GM19324 (cell line): ENCODE data around the gene GRID1.

ENCODE experiments used
- ATAC-seq: cut with Tn5 transposase; IDR thresholded peaks from one replicate; pipeline ENCODE4 v1.9.1; 2021; ENCODE audit warnings: mild to moderate bottlenecking, moderate library complexity; ENCODE audit not compliant: unreplicated experiment, low FRiP score

GRID1 gene

GRCh38 chr10:86295791-86296190, 70.8 kb downstream of the GRID1 start:
- ATAC-seq = no peak

DNA sequence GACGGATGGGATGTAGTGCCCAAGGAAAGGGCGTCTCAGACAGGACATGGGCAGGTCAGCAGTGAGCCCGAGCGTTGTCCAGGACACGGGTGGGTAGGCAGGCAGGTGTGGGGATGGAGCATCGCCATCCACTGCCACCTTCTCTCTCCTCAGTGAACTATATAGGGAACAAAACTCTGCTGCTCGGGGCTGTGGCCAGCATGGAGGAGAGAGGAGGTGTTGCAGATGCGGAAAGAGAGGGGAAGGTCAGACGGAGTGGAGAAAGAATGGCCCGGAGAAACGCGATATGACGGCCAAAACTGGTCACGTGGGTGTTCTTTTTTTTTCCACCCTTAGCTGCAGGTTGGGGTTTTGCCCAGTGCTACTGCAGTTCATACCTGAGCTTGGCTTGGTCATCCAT, 71.2 kb downstream of the GRID1 start:
- ATAC-seq = no peak

GRCh38 chr10:86294346-86295265, 72.0 kb downstream of the GRID1 start:
- no peak for ATAC-seq

GRCh38 chr10:86293396-86293791, 73.2 kb downstream of the GRID1 start:
- ATAC-seq = no peak

DNA sequence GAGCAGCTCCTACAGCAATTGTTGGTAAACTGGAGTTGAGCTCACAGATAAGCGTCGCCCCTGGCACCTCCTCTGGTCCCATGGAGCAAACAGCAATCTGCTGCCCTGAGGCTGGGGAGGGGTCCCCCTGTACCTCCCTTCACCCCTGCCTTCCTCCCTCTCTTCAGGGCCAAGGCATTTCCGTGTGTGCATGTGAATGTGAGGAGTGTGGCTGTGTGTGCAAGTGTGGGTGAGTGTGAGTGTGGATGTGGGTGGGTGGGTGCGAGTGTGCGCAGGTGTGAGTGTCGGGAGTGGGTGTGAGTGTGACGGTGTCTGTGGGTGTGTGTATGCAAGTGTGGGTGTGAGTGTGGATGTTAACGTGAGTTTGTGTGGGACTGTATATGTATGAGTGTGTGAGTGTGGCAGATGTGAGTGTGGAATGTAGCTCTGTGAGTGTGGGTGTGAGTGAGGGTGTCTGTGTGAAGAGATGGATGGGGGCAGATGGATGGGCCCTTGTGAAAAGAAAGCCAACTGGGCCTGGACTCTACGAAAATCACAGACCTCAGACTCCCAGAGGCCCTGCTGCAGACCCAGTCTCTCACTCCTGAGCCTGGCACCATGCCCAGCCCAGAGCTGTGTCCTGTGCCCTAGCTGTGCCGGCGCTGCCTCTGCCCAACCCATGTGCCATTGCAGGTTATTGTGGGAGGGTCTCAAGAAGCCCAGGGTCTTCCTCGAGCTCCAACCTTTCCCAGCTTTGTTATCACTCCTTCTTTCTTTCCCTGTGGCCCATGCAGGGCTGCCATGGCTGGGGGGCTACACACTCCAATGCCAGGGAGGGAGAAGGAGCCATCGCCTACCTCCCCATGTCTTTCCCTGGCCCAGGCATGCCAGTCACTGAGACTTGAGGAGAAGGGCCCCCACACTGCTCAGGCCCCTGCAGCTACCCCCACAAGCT, 73.9 kb downstream of the GRID1 start:
- ATAC-seq = no peak

DNA sequence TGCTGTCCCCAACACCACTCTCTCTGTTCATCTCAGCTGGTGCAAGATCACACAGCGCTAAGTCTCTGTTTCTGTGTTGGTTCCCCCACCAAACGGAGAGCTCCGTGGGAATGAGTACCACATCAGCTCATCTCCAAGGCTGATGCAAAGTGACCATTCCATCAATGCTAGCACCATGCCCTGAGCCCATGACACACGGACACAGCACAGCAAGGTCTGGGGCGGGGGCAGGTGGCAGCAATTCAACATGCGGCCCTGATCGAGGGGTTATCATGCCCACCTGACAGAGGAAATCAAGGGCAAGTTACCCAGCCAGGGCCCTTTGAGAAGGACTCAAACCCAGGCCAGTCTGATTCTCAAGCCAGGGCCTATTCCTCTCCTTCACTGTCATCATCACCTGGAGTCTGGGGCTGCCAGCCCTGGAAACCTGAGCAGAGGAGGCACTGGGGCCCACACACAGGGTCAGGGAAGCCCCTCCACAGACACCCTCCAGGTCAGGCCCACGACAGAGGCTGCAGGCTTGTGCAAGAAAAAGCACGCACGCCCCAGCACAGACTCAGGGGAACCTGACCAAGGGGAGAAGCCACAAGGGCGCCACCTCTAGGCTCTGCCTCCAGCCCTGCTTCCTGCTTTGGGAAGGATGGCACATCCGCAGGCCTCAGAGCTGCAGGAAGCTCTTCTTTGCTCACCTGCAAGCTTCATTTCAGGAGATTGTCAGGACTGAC, 74.8 kb downstream of the GRID1 start:
- ATAC-seq = no peak

DNA sequence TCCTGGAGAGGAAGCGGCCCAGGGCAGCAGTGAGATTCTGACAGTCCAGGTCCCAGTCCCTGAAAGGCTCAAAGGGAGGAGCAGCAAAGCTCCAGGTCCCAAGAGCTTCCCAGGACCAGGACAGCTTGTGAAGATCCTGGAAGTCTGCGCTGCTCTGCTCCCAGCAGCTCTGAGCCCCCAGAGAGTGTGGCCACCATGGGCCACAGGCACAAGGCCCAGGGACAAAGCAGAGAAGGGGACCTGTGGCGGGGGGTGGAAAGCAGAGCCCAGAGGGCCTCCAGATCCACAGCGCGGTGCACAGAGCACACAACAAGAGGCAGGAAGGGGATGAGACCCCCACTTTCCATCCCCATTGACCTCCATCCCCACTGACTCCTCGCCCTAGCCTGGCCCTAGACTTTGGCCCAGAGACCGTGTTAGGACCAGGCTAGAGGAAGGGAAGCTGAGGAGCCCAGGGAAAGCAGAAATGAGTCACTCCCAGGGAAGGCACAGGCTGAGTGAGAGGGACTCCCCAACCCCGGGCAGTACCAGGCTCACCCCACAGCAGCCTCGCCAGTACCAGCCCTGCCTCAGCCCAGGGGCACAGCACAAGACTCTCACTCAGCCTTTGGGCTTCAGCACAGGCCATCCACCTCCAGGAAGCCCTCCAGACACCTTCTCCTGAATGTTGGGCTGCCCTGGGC, 75.5 kb downstream of the GRID1 start:
- no peak for ATAC-seq

DNA sequence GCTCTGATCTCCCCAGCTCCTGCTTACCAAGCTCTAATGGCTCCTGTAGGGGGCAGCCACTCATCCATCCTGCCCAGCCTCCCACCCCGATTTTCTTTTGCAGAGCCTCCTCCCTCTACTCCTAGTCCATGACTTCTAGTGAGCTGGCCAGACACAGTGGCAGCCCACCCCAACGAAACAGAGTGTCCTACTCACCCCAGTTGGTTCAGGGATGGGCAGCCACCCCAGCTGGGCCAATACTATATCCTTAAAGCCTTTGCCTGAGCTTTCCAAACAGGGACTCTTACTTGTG, 77.1 kb downstream of the GRID1 start:
- no peak for ATAC-seq

DNA sequence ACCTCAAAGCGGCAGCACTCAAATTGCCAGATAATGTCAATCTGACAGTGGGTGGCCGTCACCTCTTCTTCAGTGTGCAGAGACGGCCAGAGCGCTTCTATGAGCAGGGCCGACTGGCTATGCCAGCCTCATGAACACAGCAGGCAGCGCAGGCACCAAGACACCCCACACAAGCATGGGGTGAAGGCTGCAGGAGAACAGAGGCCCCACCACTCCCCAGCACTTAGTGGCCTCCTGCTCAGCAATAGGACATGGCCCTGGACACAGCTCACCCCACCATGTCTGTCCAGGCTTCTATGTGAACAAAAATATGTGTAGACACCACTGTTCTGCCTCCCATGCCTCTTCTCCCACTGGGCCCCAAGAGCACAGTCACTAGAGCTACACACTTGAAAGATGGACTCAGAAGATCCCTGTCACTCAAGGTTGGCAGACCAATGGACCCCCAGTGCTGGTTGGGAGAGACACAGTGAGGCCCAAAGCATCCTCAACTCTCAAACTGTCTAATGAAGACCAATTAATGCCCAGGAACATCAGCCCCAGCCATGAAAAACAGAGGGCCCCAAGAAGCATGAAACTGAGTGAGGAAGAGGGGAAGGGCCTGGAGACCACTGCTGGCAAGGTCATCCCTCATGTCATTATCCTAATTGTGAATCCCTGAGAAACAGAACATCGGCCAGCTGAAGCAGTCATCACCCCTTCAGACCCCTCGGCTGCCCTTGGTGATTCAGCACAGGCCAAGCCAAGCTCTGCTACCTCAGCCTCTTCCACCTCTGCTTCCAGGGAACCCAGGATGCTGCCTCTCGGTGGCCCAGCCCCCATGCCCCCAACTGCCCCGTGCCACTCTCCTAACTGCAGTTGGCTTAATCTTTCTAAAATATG, 77.7 kb downstream of the GRID1 start:
- ATAC-seq = no peak

DNA sequence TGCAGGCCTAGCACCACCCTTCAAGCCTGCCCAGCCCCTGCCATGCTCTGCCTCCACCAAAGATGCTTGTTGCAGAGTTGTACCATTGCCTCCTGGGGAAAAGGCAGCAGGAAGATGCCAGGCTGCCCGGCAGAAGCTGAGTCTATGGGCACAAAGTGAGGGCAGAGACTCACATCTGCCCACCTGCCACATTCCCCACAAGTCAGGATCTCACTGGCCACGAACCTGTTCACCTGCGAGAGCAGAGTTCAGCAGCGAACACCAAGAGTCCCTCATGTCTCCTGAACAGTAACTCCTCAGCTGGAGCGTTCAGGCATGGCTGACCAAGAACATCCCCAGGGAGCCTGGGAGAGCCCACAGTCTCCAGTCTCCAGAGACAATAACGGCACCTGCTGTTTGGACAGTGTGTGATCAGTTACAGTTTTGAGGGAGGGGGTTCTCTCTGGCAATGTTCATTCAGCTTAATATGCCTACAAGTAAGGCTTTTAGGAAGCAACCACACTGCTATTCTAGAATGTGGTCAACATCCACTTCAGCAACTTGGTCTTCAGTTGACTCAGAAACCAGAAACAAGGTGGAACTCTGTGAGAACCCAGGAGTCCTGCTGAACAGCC, 78.5 kb downstream of the GRID1 start:
- ATAC-seq = no peak

GRCh38 chr10:86287110-86287793, 79.3 kb downstream of the GRID1 start:
- ATAC-seq = no peak

DNA sequence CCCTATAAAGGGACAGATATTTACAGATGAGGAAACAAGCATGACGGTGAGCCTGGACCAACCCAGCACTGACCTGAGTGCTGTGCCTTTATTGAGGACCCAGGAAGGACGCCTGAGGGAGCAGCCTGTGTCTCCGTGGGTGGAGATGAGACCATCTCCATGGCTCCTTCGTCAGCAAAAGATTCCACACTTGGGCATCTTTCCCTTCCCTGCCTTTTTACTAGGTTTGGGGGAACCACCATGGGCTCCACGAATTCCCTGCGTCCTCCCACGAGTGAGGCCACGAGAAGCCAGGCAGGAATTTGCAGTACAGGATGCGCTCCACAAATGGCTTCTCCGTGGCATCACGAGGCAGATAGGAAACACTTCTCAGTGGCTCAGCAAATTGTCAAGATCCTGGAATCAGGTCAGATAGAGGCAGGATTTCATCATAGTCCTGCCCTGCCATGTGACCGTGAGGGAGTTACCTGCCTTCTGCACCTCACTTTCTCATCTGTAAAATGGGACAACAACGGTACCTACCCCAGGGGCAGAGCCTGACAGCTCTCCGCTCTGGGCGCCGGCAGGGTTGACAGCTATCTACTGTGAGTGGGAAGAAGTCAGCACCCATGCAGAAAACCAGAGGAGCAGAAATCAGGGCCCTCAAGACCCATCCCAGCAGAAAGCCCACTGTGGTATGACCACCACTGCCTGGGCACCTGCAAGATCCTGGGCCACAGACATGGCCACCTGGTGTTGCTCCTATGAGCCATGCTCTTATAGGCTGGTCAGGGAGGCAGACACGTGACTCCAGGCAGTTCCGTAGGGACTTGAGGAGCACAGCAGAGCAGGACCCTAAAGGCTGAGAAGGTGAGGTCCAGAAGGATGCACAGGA, 80.1 kb downstream of the GRID1 start:
- no peak for ATAC-seq

DNA sequence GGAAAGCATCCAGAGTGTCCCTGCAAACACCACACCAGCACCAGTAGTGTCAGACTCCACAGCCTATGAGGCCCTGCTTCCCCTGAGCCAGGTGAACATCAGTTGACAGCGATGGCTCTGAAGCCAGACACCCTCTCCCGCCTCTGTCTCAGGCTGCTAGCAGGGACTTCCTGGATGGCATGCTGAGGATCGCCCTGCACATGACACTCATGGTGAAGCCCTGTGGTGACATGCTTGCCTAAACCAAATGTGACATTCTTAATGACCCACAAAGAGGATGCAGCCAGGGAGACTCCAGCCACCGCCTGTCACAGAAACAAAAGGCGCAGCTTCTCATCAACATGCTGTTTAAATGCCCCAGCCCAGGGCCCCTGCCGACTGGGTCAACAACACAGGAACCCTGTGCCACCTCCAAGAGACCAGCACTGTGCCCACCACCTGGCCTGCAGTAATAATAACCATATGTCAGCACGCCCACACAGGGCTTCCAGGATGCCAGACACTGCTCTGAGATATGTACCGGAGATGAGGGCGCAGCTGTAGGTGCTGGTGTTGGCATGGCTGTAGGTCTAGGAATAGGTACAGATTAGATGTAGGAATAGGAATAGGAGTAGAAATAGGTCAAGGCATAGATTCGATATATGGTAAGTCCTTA, 81.3 kb downstream of the GRID1 start:
- no peak for ATAC-seq

- ATAC-seq = no peak
These were observed 82.1 kb downstream of the GRID1 start for GRCh38 chr10:86284355-86285105.

GRCh38 chr10:86283466-86284287, 82.9 kb downstream of the GRID1 start:
- no peak for ATAC-seq
